Brain microvascular endothelial cell (primary cell): ENCODE measurements around the gene SDF4.

Source experiments
- DNase-seq: peaks from one replicate; pipeline ENCODE4 v3.0.0-alpha.2; 2020
- H3K27ac ChIP-seq: fragments of 250-450 bp; sonication (Bioruptor Pico); 2 replicates; pipeline ENCODE4 v1.5.1; 2020; ENCODE audit warnings: mild to moderate bottlenecking, moderate library complexity
- H3K27me3 ChIP-seq: fragments of 250-450 bp; sonication (Bioruptor Pico); replicated peaks from 2 replicates; pipeline ENCODE4 v1.5.1; 2020; ENCODE audit warnings: mild to moderate bottlenecking
- H3K36me3 ChIP-seq: fragments of 250-450 bp; sonication (Bioruptor Pico); replicated peaks from 2 replicates; pipeline ENCODE4 v1.5.1; 2020; ENCODE audit warnings: mild to moderate bottlenecking
- H3K4me3 ChIP-seq: 2 replicates; pipeline ENCODE4 v1.5.1; 2011; ENCODE audit warnings: low read depth, mild to moderate bottlenecking, control low read depth, low read length, moderate library complexity
- CTCF ChIP-seq: IDR thresholded peaks from 2 replicates; pipeline ENCODE4 v1.5.1; 2011; ENCODE audit warnings: low read depth, mild to moderate bottlenecking, moderate library complexity, low read length, control low read depth, inconsistent platforms; ENCODE audit errors: missing control alignments
- in situ Hi-C: cut with HindIII; loops from 2 replicates; pipeline ENCODE4 v1.10.0; 2017; ENCODE audit warnings: low sequenced_read_pairs, low pct_ligation_motif_present

The SDF4 gene, protein sequence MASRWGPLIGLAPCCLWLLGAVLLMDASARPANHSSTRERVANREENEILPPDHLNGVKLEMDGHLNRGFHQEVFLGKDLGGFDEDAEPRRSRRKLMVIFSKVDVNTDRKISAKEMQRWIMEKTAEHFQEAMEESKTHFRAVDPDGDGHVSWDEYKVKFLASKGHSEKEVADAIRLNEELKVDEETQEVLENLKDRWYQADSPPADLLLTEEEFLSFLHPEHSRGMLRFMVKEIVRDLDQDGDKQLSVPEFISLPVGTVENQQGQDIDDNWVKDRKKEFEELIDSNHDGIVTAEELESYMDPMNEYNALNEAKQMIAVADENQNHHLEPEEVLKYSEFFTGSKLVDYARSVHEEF

DNA sequence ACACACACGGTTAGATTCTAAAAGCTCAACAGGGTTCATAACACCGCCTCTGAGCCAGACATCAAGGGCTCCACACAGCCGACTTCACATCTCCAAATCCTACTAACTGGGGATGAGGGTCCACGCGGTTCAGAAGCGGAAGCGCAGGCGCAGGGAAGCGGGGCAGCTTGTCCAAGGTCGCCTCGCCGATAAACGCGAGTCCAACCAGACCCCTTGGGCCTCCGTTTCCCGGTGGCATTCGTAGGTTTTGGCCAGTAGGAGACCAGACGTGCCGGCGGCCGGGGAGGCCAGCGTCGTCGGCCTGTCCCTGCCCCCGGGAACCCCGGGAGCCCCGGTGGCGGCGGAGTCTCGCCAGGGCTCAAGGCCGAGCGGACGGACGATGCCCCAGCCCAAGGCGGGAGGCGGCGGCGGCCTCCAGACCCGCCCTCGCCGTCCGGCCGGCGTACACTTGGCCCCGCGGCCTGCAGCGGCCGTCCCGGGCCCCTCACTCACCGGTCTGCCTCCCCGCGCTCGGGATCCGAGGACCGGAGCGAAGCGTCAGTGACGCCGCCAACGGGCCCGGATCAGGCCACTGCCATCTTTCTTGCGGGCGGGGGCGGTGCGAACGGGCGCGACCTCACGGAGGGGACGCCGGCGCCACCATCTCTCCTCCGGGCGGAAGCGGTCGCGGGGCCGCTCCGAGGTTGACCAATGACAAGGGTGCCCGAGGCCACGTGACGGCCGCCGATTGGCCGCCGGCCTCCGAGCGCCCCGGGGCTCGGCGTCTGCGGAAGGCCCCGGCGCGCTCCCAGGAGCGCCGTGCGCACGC, at the start of gene SDF4:
Gene SDF4 (minus strand): TSS at position 602 of the 808 bp plus-strand sequence. CDS start 3,229 bp downstream, outside the sequence.
- in situ Hi-C loops = no loop called here
- Histone ChIP-seq H3K36me3 (peaks cover 16% of the 10 kb centered on the region), H3K4me3 (peak within 1 kb of the TSS; percentile 85), H3K27me3 (no peaks in the 10 kb centered on the region), H3K27ac (peak within 1 kb of the TSS; percentile 83)
- TF ChIP-seq CTCF = no peak
- DNase-seq = peak; percentile 91

GRCh38 chr1:1280782-1281481, 49.1 kb upstream of the SDF4 start:
- DNase-seq = no peak
- no peaks in the 10 kb centered on the region for H3K36me3 ChIP-seq
- H3K27me3 ChIP-seq = no peaks in the 10 kb centered on the region
- H3K4me3 ChIP-seq = no peak overlapping the region
- no peak overlapping the region for H3K27ac ChIP-seq
- in situ Hi-C loops = no loop called here
- no peak for TF ChIP-seq CTCF

- no peak for TF ChIP-seq CTCF
- Histone ChIP-seq H3K36me3 (no peaks in the 10 kb centered on the region), H3K4me3 (no peak overlapping the region), H3K27me3 (no peaks in the 10 kb centered on the region), H3K27ac (no peak overlapping the region)
- DNase-seq = no peak
- in situ Hi-C loops = no loop called here
Observed at GRCh38 chr1:1279028-1279427, 47.2 kb upstream of the SDF4 start.

GRCh38 chr1:1278620-1279019, 46.8 kb upstream of the SDF4 start:
- TF ChIP-seq CTCF = no peak
- no peak overlapping the region for H3K4me3 ChIP-seq
- H3K27ac ChIP-seq = no peak overlapping the region
- in situ Hi-C loops = no loop called here
- DNase-seq = no peak
- H3K36me3 ChIP-seq = no peaks in the 10 kb centered on the region
- no peaks in the 10 kb centered on the region for H3K27me3 ChIP-seq

DNA sequence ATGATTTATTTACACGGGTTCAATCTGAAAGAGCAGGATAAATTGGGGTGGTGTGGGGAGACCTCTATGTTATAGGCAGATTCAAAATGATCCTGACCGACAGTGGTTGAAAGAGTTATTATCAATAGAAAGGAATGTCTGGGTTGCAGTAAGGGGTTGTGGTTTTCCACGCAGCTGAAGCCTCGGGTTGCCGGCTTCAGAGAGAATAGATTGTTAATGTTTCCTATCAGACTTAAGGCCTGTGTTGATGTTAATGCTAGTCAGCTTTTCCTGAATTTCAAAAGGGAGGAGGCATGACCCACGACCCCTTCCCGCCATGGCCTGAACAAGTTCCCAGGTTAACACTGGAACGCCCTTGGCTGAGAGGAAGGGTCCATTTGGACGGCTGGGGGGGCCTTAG, 44.0 kb upstream of the SDF4 start:
- Histone ChIP-seq H3K27me3 (no peaks in the 10 kb centered on the region), H3K36me3 (peaks cover 9% of the 10 kb centered on the region), H3K4me3 (no peak overlapping the region), H3K27ac (no peak overlapping the region)
- DNase-seq = peak; percentile 34
- TF ChIP-seq CTCF = no peak
- in situ Hi-C loops = no loop called here
